HepG2 (cell line): ENCODE data around the gene KLB.

Experiments
- CHD2 ChIP-seq: IDR thresholded peaks from 2 replicates; pipeline ENCODE4 v1.6.1; 2011; ENCODE audit warnings: low read depth, low read length, improper control_type of control experiment
- POLR2AphosphoS5 ChIP-seq: IDR thresholded peaks from 2 replicates; pipeline ENCODE4 v1.6.1; 2012; ENCODE audit warnings: low read depth, low read length
- REST ChIP-seq, 2 experiments: IDR thresholded peaks; 2 replicates each; pipeline ENCODE4 v1.6.1; 2011 to 2012; ENCODE audit warnings: low read length in 2 of 2, borderline replicate concordance in 1 of 2, low read depth in 1 of 2, mild to moderate bottlenecking in 1 of 2, moderate library complexity in 1 of 2
- SOX6 ChIP-seq, 2 experiments: fragments of 450-650 bp in 1 of 2; sonication (generic) in 1 of 2; formaldehyde crosslinking in 1 of 2; IDR thresholded peaks; 2 replicates each; pipeline versions ENCODE4 v1.4.0 to v1.6.1; 2017 to 2020; ENCODE audit warnings: antibody characterized with exemption in 1 of 2, mild to moderate bottlenecking in 1 of 2, missing genetic modification reagents in 1 of 2
- ZNF143 ChIP-seq: sonication (generic); formaldehyde crosslinking; IDR thresholded peaks from 2 replicates; pipeline ENCODE4 v1.4.0; 2020; ENCODE audit warnings: missing genetic modification reagents
- ZSCAN30 ChIP-seq: sonication (generic); formaldehyde crosslinking; IDR thresholded peaks from 2 replicates; pipeline ENCODE4 v1.5.0; 2020; ENCODE audit warnings: mild to moderate bottlenecking, missing genetic modification reagents

DNA sequence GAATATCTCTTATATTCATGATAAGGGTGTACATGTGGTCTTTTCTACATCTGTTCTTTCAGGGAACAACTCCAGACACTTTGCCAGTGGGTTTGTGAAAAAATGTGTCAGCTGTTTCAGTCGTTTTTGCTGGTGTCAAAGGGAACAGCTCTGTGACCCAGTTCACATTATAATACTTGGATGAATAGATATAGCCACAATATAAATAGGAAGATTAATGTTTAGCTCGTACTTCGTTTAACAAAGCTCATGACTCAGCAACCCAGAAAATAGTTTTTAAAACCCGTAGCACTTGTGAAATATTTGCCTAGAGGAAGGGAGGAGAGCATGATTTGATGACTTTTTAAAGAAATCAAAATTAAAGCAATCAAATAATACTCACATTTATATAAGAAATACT is 60.0 kb downstream of the KLB start:
- TF ChIP-seq POLR2AphosphoS5 (no peak), ZSCAN30 (CRISPR knock-in tag) (no peak), REST (IDR thresholded peaks at IDR 0.05; ENCODE audit: borderline replicate concordance in 1 of 2, low read depth in 1 of 2, low read length in 2 of 2) (no peak), SOX6 (IDR thresholded peaks at IDR 0.05) (no peak), SOX6 (CRISPR knock-in tag; IDR thresholded peaks at IDR 0.05) (no peak), ZNF143 (CRISPR knock-in tag) (no peak), CHD2 (no peak)
